Keratinocyte (primary cell): Measurements from ENCODE around the gene BHMT2. TPM values are rescaled to one million over a fixed set of nuclear protein-coding genes. Genes with fewer than 3 reads are reported as not detected.

Source experiments
- DNase-seq: peaks from one replicate; pipeline ENCODE4 v3.0.0-alpha.2; 2011; ENCODE audit warnings: low read depth, missing footprints, low spot score
- FAIRE-seq: peaks from 2 replicates; lab custom pipeline; 2011; peaks lifted over from hg19 to GRCh38; lab: Jason Lieb, UNC
- H2AFZ ChIP-seq: 2 replicates; pipeline ENCODE4 v1.6.0; 2012; ENCODE audit warnings: low read length, control low read depth, inconsistent platforms; ENCODE audit not compliant: control insufficient read depth
- H3K27ac ChIP-seq: 2 replicates; pipeline ENCODE4 v1.5.1; 2011; ENCODE audit warnings: low read length; ENCODE audit not compliant: control insufficient read depth, insufficient read depth
- H3K27me3 ChIP-seq: 3 replicates; pipeline ENCODE4 v1.6.0; 2011; ENCODE audit warnings: low read length; ENCODE audit not compliant: control insufficient read depth, insufficient read depth; ENCODE audit errors: extremely low read depth
- H3K36me3 ChIP-seq, 2 experiments: 2 replicates in 1 of 2; 3 replicates in 1 of 2; pipeline ENCODE4 v1.5.1; 2011; ENCODE audit warnings: low read length in 2 of 2, mild to moderate bottlenecking in 1 of 2; ENCODE audit not compliant: control insufficient read depth in 2 of 2, insufficient read depth in 2 of 2; ENCODE audit errors: extremely low read depth in 1 of 2
- H3K4me1 ChIP-seq: 3 replicates; pipeline ENCODE4 v1.5.1; 2011; ENCODE audit warnings: low read length; ENCODE audit not compliant: control insufficient read depth, insufficient read depth; ENCODE audit errors: extremely low read depth
- H3K4me2 ChIP-seq: 3 replicates; pipeline ENCODE4 v1.6.0; 2011; ENCODE audit warnings: low read depth, low read length; ENCODE audit not compliant: control insufficient read depth, insufficient read depth; ENCODE audit errors: extremely low read depth
- H3K4me3 ChIP-seq, 3 experiments: fragments of 200-600 bp in 1 of 3; sonication (generic) in 1 of 3; 2 replicates in 2 of 3; 3 replicates in 1 of 3; pipeline ENCODE4 v1.5.1; 2011 to 2016; ENCODE audit warnings: low read length in 3 of 3, mild to moderate bottlenecking in 3 of 3, control low read depth in 2 of 3, inconsistent platforms in 1 of 3, low read depth in 1 of 3, mixed read lengths in 1 of 3, mixed run types in 1 of 3, moderate library complexity in 1 of 3; ENCODE audit not compliant: control insufficient read depth in 2 of 3, insufficient read depth in 2 of 3; ENCODE audit errors: extremely low read depth in 1 of 3
- H3K79me2 ChIP-seq: 2 replicates; pipeline ENCODE4 v1.6.0; 2012; ENCODE audit warnings: low read length; ENCODE audit not compliant: control insufficient read depth, insufficient read depth
- H3K9ac ChIP-seq: 3 replicates; pipeline ENCODE4 v1.6.0; 2011; ENCODE audit warnings: low read length; ENCODE audit not compliant: control insufficient read depth, insufficient read depth; ENCODE audit errors: extremely low read depth
- H3K9me1 ChIP-seq: 3 replicates; pipeline ENCODE4 v1.6.0; 2011; ENCODE audit warnings: low read length; ENCODE audit not compliant: control insufficient read depth, insufficient read depth; ENCODE audit errors: extremely low read depth
- H3K9me3 ChIP-seq: 2 replicates; pipeline ENCODE4 v1.5.1; 2012; ENCODE audit warnings: low read depth, low read length; ENCODE audit not compliant: control insufficient read depth
- H4K20me1 ChIP-seq: 3 replicates; pipeline ENCODE4 v1.6.0; 2011; ENCODE audit warnings: low read length; ENCODE audit not compliant: control insufficient read depth, insufficient read depth; ENCODE audit errors: extremely low read depth
- EZH2 ChIP-seq: IDR thresholded peaks from one replicate; pipeline ENCODE4 v1.6.1; 2012; ENCODE audit warnings: inconsistent platforms, mild to moderate bottlenecking, low read length, moderate library complexity
- dilution Hi-C: fragments of 300-500 bp; cut with MboI; formaldehyde crosslinking; loops from one replicate; pipeline ENCODE4 v1.7.0; 2020; ENCODE audit warnings: low sequenced_read_pairs; ENCODE audit not compliant: extremely low pct_ligation_motif_present
- polyA plus RNA-seq, 5 experiments: library from polyadenylated mRNA; depleted of rRNA in 3 of 5; stranded (reverse) in 3 of 5; stranded (forward) in 1 of 5; unstranded in 1 of 5; fragments of >200 nt; gene quantifications; 1 replicate in 1 of 5; 2 replicates in 3 of 5; 3 replicates in 1 of 5; pipeline versions ENCODE4 v1.2.1 to v1.2.3, GENCODE V29; 2011 to 2012; ENCODE audit warnings: missing spikeins in 2 of 5, low read depth in 1 of 5, low replicate concordance in 1 of 5
- TF ChIP-seq, protein P1 (sequence below), 3 experiments: IDR thresholded peaks in 1 of 3; conservative IDR thresholded peaks in 1 of 3; optimal IDR thresholded peaks in 1 of 3; 2 replicates in 2 of 3; 3 replicates in 1 of 3; pipeline versions ENCODE3 to v1.5.1; 2011; ENCODE audit warnings: low read length in 3 of 3, mild to moderate bottlenecking in 3 of 3, moderate library complexity in 2 of 3, control low read depth in 1 of 3, inconsistent platforms in 1 of 3; ENCODE audit not compliant: insufficient read depth in 2 of 3; ENCODE audit errors: extremely low read depth in 1 of 3

Gene BHMT2
- polyA plus RNA-seq, 1 donor (not counting 4 experiments of a cell fraction or from before 2014, with no cell fraction given) = not detected

GRCh38 chr5:79025054-79025472 is 44.5 kb upstream of the BHMT2 start:
- H3K9me1 ChIP-seq = no peaks in the 10 kb centered on the region
- peaks cover 4% of the 10 kb centered on the region for H3K4me1 ChIP-seq
- H2AFZ ChIP-seq = peak overlapping the region; percentile 60
- H3K4me2 ChIP-seq = peak overlapping the region; percentile 49
- H3K27me3 ChIP-seq = peaks cover 10% of the 10 kb centered on the region
- FAIRE-seq = peak; percentile 17
- H3K36me3 ChIP-seq = no peaks in the 10 kb centered on the region
- no peak overlapping the region for H3K27ac ChIP-seq
- no peak for DNase-seq
- no peaks in the 10 kb centered on the region for H4K20me1 ChIP-seq
- no peaks in the 10 kb centered on the region for H3K9me3 ChIP-seq
- H3K9ac ChIP-seq = no peak overlapping the region
- dilution Hi-C loops = no loop called here
- H3K4me3 ChIP-seq = no peak overlapping the region
- TF ChIP-seq EZH2 = no peak
- TF ChIP-seq, protein P1, sequence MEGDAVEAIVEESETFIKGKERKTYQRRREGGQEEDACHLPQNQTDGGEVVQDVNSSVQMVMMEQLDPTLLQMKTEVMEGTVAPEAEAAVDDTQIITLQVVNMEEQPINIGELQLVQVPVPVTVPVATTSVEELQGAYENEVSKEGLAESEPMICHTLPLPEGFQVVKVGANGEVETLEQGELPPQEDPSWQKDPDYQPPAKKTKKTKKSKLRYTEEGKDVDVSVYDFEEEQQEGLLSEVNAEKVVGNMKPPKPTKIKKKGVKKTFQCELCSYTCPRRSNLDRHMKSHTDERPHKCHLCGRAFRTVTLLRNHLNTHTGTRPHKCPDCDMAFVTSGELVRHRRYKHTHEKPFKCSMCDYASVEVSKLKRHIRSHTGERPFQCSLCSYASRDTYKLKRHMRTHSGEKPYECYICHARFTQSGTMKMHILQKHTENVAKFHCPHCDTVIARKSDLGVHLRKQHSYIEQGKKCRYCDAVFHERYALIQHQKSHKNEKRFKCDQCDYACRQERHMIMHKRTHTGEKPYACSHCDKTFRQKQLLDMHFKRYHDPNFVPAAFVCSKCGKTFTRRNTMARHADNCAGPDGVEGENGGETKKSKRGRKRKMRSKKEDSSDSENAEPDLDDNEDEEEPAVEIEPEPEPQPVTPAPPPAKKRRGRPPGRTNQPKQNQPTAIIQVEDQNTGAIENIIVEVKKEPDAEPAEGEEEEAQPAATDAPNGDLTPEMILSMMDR (optimal IDR thresholded peaks at IDR 0.05 in 1 of 3, IDR thresholded peaks at IDR 0.05 in 1 of 3, conservative IDR thresholded peaks at IDR 0.05 in 1 of 3; ENCODE audit: extremely low read depth in 1 of 3, insufficient read depth in 2 of 3, low read length in 3 of 3) = peak; percentile 72 to 86 (median 84)
- no peaks in the 10 kb centered on the region for H3K79me2 ChIP-seq

- dilution Hi-C loops = no loop called here
- no peak overlapping the region for H2AFZ ChIP-seq
- no peak overlapping the region for H3K4me2 ChIP-seq
- no peaks in the 10 kb centered on the region for H3K9me1 ChIP-seq
- H3K9me3 ChIP-seq = no peaks in the 10 kb centered on the region
- no peak overlapping the region for H3K9ac ChIP-seq
- FAIRE-seq (no peak), DNase-seq (no peak)
- H3K27me3 ChIP-seq = peaks cover 9% of the 10 kb centered on the region
- H3K79me2 ChIP-seq = no peaks in the 10 kb centered on the region
- TF ChIP-seq EZH2 = no peak
- TF ChIP-seq, protein P1 (optimal IDR thresholded peaks at IDR 0.05 in 1 of 3, IDR thresholded peaks at IDR 0.05 in 1 of 3, conservative IDR thresholded peaks at IDR 0.05 in 1 of 3; ENCODE audit: extremely low read depth in 1 of 3, insufficient read depth in 2 of 3, low read length in 3 of 3) = no peak
- H3K4me3 ChIP-seq = no peak overlapping the region
- no peaks in the 10 kb centered on the region for H3K36me3 ChIP-seq
- no peaks in the 10 kb centered on the region for H4K20me1 ChIP-seq
- H3K27ac ChIP-seq = no peak overlapping the region
- no peaks in the 10 kb centered on the region for H3K4me1 ChIP-seq
Measured at GRCh38 chr5:79030663-79031484, 38.7 kb upstream of the BHMT2 start.
